Measurements from ENCODE around the gene KDM8.

The KDM8 gene

DNA sequence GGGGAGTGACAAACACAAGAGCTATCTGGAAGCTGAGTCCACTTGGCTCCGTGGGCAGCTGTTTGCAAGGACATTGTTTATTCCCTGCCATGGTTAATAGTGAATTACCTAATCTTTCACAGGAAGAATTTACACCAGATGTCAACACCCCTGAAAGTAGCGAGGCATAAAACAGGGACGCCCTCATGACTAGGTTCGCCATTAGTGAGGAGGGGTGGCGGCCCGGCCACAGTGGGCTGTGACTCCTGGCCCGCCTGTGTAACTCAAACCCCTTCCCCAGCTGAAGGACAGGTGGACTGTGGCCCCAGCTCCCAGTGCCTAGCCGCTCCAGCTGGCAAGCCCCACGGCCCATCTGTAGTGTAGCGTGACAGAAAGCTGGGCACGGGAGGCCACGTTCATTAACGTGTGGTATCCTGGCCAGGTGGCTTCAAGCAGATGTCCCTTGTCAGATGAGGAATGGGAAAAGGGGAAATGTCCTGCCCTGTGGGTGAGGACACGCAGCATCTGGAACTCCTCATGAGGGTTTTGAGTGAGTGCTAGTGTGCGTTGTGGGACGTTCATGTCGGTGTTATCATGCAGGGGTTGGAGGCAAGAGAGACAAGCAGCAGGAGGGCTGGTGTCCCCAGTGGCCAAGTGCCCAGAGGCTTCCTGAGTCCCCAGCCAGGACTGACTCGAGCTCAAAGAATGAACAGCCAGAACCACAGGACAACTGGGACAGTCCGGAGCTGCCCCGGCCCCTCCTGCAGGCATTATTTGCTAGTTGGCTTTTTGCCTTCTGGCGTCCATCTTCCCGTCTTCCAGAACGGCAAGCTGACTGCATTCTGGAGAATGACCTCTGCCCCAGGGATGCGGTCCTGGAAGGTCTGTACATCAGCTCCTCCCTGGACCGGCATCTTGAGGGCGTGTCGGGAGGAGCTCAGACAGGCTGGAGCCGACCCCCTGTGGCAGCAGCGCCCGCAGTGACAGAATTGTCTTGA lies 19.2 kb downstream of the KDM8 start:
- DNase-seq (ENCODE audit: low spot score) (peak; percentile 43), ATAC-seq (ENCODE audit: low read depth) (no peak)
- Histone ChIP-seq H3K36me3 (ENCODE audit: low read depth) (peaks cover 4% of the 10 kb centered on the region; the same call in 1 of the 2 replicates), H3K27ac (ENCODE audit: poor library complexity, severe bottlenecking) (no peak overlapping the region), H3K4me3 (ENCODE audit: severe bottlenecking) (no peak overlapping the region), H3K9me3 (ENCODE audit: severe bottlenecking) (no peaks in the 10 kb centered on the region), H3K27me3 (ENCODE audit: insufficient read depth, poor library complexity, severe bottlenecking) (no peaks in the 10 kb centered on the region), H3K4me1 (ENCODE audit: insufficient read depth, poor library complexity, severe bottlenecking) (peaks cover 7% of the 10 kb centered on the region)
- no peak for TF ChIP-seq CTCF (IDR thresholded peaks at IDR 0.05; ENCODE audit: poor library complexity, severe bottlenecking)

DNA sequence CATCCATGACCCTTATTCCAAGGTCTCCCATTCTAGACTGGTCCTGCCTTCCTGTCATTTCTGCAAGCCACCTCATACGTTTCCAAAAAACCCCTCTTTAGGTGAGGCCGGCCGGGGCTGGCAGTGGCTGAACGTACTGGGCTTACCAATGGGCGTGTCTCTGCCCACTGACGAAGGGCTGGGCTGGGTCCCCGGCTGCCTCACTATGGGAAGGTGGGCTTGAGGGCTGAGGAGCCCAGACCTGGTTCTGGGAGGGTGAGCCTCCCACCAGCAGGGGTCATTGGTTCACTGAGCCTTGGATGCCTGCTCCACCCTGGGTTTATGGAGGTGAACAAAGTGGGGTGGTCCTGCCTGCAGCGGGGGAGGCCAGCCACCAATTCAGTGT lies 19.9 kb downstream of the KDM8 start:
- TF ChIP-seq CTCF (IDR thresholded peaks at IDR 0.05; ENCODE audit: poor library complexity, severe bottlenecking) = no peak
- peaks cover 7% of the 10 kb centered on the region for H3K4me1 ChIP-seq (ENCODE audit: insufficient read depth, poor library complexity, severe bottlenecking)

GRCh38 chr16:27223701-27224100 lies 20.4 kb downstream of the KDM8 start:
- peaks cover 7% of the 10 kb centered on the region for H3K4me1 ChIP-seq (ENCODE audit: insufficient read depth, poor library complexity, severe bottlenecking)
- no peak overlapping the region for H3K4me3 ChIP-seq (ENCODE audit: severe bottlenecking)
- no peak for ATAC-seq (ENCODE audit: low read depth)
- H3K9me3 ChIP-seq (ENCODE audit: severe bottlenecking) = no peaks in the 10 kb centered on the region
- peaks cover 4% of the 10 kb centered on the region; the same call in 1 of the 2 replicates for H3K36me3 ChIP-seq (ENCODE audit: low read depth)
- DNase-seq (ENCODE audit: low spot score) = no peak
- TF ChIP-seq CTCF (IDR thresholded peaks at IDR 0.05; ENCODE audit: poor library complexity, severe bottlenecking) = no peak
- no peak overlapping the region for H3K27ac ChIP-seq (ENCODE audit: poor library complexity, severe bottlenecking)
- no peaks in the 10 kb centered on the region for H3K27me3 ChIP-seq (ENCODE audit: insufficient read depth, poor library complexity, severe bottlenecking)

More for the DNA sequence above, 19.9 kb downstream of the KDM8 start:
- peaks cover 4% of the 10 kb centered on the region; the same call in 1 of the 2 replicates for H3K36me3 ChIP-seq (ENCODE audit: low read depth)
- ATAC-seq (ENCODE audit: low read depth) = no peak
- H3K27me3 ChIP-seq (ENCODE audit: insufficient read depth, poor library complexity, severe bottlenecking) = no peaks in the 10 kb centered on the region
- H3K27ac ChIP-seq (ENCODE audit: poor library complexity, severe bottlenecking) = no peak overlapping the region
- DNase-seq (ENCODE audit: low spot score) = peak; percentile 47
- H3K9me3 ChIP-seq (ENCODE audit: severe bottlenecking) = no peaks in the 10 kb centered on the region
- H3K4me3 ChIP-seq (ENCODE audit: severe bottlenecking) = no peak overlapping the region

DNA sequence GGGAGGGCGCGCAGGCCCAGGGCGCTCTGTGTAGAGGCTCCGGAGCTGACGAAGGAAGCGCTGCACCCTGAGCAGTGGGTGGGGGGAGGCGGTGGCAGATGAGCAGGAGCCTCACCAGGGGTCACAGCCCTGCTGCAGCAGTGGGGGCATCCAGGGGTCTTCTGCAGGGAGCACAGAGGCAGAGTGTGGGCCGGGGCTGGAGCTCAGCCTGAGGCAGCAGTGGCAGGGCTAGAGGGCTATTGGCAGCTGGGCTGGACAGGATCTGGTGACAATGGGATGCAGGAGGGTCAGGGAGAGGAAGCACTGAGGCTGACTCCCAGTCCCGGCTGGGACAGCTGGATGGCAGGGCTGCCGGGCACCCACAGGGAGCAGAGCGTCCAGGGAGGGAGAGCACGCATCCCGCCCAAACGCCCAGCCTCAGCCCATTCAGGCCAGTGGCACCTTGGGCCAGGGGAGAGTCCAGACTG lies 21.0 kb downstream of the KDM8 start:
- no peak overlapping the region for H3K27ac ChIP-seq (ENCODE audit: poor library complexity, severe bottlenecking)
- peak; percentile 58 for DNase-seq (ENCODE audit: low spot score)

More for the DNA sequence above, 21.0 kb downstream of the KDM8 start:
- no peak for TF ChIP-seq CTCF (IDR thresholded peaks at IDR 0.05; ENCODE audit: poor library complexity, severe bottlenecking)
- Histone ChIP-seq H3K36me3 (ENCODE audit: low read depth) (peaks cover 4% of the 10 kb centered on the region; the same call in 1 of the 2 replicates), H3K4me3 (ENCODE audit: severe bottlenecking) (no peak overlapping the region), H3K4me1 (ENCODE audit: insufficient read depth, poor library complexity, severe bottlenecking) (peaks cover 7% of the 10 kb centered on the region), H3K9me3 (ENCODE audit: severe bottlenecking) (no peaks in the 10 kb centered on the region), H3K27me3 (ENCODE audit: insufficient read depth, poor library complexity, severe bottlenecking) (no peaks in the 10 kb centered on the region)
- ATAC-seq (ENCODE audit: low read depth) = no peak

All from RWPE2 (cell line).